Activated CD4-positive, alpha-beta T cell treated with anti-CD3 and anti-CD28 coated beads, Interleukin-2, amount 50 U/mL, for 4 hours (primary cell): ENCODE data around the gene ZNF677.
"Not testable (repeated sequence)": the region's sequence is repeated elsewhere in the genome, so short reads cannot be mapped to it uniquely, and the experiment has no call there.

Experiments used
- DNase-seq, 2 experiments: peaks; one replicate each; pipeline ENCODE4 v3.0.0-alpha.2; 2020

The ZNF677 gene

GRCh38 chr19:53192771-53193534 is 61.7 kb downstream of the ZNF677 start, which contains the start of gene ZNF665:
Gene ZNF665, minus strand, starts transcription at chr19:53193358. Its CDS starts 10,460 bp downstream, at chr19:53182898.
- DNase-seq, result peak; percentile 66 to 67

GRCh38 chr19:53190253-53190652 is 64.4 kb downstream of the ZNF677 start:
- DNase-seq, result no peak

GRCh38 chr19:53189691-53190198 is 64.9 kb downstream of the ZNF677 start:
- not testable (repeated sequence) for DNase-seq
